Loucy (cell line): ENCODE data around the gene CAMK1D.

Experiments used
- EZH2phosphoT487 ChIP-seq: fragments of 200-600 bp; IDR thresholded peaks from 2 replicates; pipeline ENCODE4 v1.6.1; 2018; ENCODE audit warnings: antibody characterized with exemption, mild to moderate bottlenecking, moderate library complexity, borderline replicate concordance
- TF ChIP-seq, protein P1 (sequence below): fragments of 200-600 bp; sonication (generic); conservative IDR thresholded peaks from 2 replicates; pipeline ENCODE4 v1.5.1; 2014; ENCODE audit warnings: mild to moderate bottlenecking, antibody characterized with exemption, low read length

DNA sequence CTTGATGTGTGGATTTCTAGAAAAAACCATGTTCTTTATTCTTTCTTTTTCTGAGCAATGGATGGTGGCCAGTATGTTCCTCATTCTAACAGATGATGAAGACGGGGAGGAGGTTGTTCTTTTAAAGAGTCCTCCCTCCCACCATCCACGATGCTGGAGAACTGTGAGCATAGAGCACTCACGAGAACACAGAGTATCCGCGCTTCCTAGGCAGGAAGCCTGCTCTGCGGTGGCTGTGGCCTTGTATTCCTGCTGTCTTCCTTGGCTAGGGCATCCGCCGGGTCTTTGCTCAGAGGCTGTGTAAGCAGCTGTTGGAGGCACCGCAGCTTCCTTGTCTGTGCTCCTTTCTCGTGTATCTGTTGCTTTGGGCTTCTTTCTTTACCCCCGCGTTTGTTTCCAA is 437.9 kb downstream of the CAMK1D start:
- TF ChIP-seq, protein P1, sequence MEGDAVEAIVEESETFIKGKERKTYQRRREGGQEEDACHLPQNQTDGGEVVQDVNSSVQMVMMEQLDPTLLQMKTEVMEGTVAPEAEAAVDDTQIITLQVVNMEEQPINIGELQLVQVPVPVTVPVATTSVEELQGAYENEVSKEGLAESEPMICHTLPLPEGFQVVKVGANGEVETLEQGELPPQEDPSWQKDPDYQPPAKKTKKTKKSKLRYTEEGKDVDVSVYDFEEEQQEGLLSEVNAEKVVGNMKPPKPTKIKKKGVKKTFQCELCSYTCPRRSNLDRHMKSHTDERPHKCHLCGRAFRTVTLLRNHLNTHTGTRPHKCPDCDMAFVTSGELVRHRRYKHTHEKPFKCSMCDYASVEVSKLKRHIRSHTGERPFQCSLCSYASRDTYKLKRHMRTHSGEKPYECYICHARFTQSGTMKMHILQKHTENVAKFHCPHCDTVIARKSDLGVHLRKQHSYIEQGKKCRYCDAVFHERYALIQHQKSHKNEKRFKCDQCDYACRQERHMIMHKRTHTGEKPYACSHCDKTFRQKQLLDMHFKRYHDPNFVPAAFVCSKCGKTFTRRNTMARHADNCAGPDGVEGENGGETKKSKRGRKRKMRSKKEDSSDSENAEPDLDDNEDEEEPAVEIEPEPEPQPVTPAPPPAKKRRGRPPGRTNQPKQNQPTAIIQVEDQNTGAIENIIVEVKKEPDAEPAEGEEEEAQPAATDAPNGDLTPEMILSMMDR: no peak
- TF ChIP-seq EZH2phosphoT487: no peak
